Tibial nerve (tissue), 4 donors: ENCODE results near the gene GPRC5D. TPM values are rescaled to one million over a fixed set of nuclear protein-coding genes. Genes with fewer than 3 reads are reported as not detected.

Experiments used
- DNase-seq, 2 donors: peaks; one replicate each; pipeline ENCODE4 v3.0.0-alpha.2; 2019; ENCODE audit warnings: low spot score in 2 of 2
- H3K27ac ChIP-seq, 4 donors: fragments of 200-600 bp; sonication (generic) in 3 of 4; one replicate each; pipeline ENCODE4 v1.5.1; 2017 to 2019; ENCODE audit warnings: mild to moderate bottlenecking in 1 of 4
- H3K27me3 ChIP-seq, 2 donors: fragments of 200-600 bp; sonication (generic) in 1 of 2; one replicate each; pipeline versions ENCODE4 v1.5.1 to v1.6.0; 2017 to 2019
- H3K36me3 ChIP-seq, 3 donors: fragments of 200-600 bp; sonication (generic); one replicate each; pipeline ENCODE4 v1.5.1; 2018 to 2019
- H3K4me1 ChIP-seq, 4 donors: fragments of 200-600 bp; sonication (generic) in 3 of 4; one replicate each; pipeline ENCODE4 v1.5.1; 2017 to 2019
- H3K4me3 ChIP-seq, 4 donors: fragments of 200-600 bp; sonication (generic) in 3 of 4; one replicate each; pipeline ENCODE4 v1.5.1; 2017 to 2019; ENCODE audit warnings: mild to moderate bottlenecking in 1 of 4, moderate library complexity in 1 of 4
- H3K9me3 ChIP-seq, 4 donors: fragments of 200-600 bp; sonication (generic) in 3 of 4; one replicate each; pipeline ENCODE4 v1.5.1; 2017 to 2019
- EP300 ChIP-seq, 2 donors: sonication (generic); formaldehyde crosslinking; IDR thresholded peaks; one replicate each; pipeline ENCODE4 v1.6.1; 2017; ENCODE audit warnings: antibody characterized with exemption in 2 of 2, mild to moderate bottlenecking in 1 of 2
- POLR2A ChIP-seq, 2 donors: fragments of 450-650 bp; IDR thresholded peaks; one replicate each; pipeline ENCODE4 v1.6.1; 2017; ENCODE audit warnings: antibody characterized with exemption in 2 of 2, mild to moderate bottlenecking in 2 of 2, moderate library complexity in 2 of 2
- WGBS, 2 donors: methylation state at CpG; one replicate each; pipeline ENCODE4 v1.1.5; 2018; 5-methylcytosine and 5-hydroxymethylcytosine counted together
- total RNA-seq, 4 donors: library from RNA; depleted of rRNA; stranded (reverse); fragments of >200 nt; gene quantifications; one replicate each; pipeline ENCODE4 v1.1.0, GENCODE V29; 2016
- TF ChIP-seq, protein P1 (sequence below), 5 experiments: fragments of 200-600 bp in 3 of 5; fragments of 450-650 bp in 2 of 5; sonication (generic) in 3 of 5; IDR thresholded peaks; one replicate each; pipeline ENCODE4 v1.5.1; 2016 to 2019; ENCODE audit warnings: antibody characterized with exemption in 5 of 5, mild to moderate bottlenecking in 3 of 5, moderate library complexity in 2 of 5

The GPRC5D gene
- total RNA-seq, 4 donors from 2014 or later, result not detected

DNA sequence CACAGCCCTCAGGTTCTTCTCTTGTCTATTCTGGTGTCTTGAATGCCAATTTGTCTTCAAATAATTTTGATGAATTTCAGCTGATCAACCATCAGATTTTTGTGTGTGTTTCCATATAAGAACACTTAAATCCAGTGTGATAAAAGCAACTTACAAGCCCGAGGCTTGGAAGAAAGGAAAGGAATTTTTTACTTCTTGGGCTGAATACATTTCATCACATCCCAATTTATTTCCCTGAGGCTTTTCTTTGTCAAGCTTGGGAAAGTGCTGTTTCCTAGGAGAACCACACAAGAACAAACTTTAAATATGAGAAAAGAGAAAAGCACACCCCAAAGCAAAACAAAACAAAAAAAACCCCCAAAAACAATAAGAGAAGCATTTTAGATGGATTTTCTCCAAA is 26.6 kb downstream of the GPRC5D start:
- Histone ChIP-seq H3K4me3 (no peak overlapping the region), H3K36me3 (no peaks in the 10 kb centered on the region), H3K9me3 (peaks cover 0 to 7% (median 0%) of the 10 kb centered on the region in 4 donors), H3K4me1 (peaks cover 0 to 11% (median 0%) of the 10 kb centered on the region in 4 donors), H3K27me3 (no peaks in the 10 kb centered on the region), H3K27ac (peak overlapping the region in 2 of 4 donors; percentile 50 to 66)
- no peak for DNase-seq
- 20% methylated on average over 1 of the region's 1 CpG for WGBS, 2 donors
- TF ChIP-seq, protein P1, sequence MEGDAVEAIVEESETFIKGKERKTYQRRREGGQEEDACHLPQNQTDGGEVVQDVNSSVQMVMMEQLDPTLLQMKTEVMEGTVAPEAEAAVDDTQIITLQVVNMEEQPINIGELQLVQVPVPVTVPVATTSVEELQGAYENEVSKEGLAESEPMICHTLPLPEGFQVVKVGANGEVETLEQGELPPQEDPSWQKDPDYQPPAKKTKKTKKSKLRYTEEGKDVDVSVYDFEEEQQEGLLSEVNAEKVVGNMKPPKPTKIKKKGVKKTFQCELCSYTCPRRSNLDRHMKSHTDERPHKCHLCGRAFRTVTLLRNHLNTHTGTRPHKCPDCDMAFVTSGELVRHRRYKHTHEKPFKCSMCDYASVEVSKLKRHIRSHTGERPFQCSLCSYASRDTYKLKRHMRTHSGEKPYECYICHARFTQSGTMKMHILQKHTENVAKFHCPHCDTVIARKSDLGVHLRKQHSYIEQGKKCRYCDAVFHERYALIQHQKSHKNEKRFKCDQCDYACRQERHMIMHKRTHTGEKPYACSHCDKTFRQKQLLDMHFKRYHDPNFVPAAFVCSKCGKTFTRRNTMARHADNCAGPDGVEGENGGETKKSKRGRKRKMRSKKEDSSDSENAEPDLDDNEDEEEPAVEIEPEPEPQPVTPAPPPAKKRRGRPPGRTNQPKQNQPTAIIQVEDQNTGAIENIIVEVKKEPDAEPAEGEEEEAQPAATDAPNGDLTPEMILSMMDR (IDR thresholded peaks at IDR 0.05), result no peak
- TF ChIP-seq POLR2A (IDR thresholded peaks at IDR 0.05) (no peak), EP300 (IDR thresholded peaks at IDR 0.05) (no peak)

DNA sequence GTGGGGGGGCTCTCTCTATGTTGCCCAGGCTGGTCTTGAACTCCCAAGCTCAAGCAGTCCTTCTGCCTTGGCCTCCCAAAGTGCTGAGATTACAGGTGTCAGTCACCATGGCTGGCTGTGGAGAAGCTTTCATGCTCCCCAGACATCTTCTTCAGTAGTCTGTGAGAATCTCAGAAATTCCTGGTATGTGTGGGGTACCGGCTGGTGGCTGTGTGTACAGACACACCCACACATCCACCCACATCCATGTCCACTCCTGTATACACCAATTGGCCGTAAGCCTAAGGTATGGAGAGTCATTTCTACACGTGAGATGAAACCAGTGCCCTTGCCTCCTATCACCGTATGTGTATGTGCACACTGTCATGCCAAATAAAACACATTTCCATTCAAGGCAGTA is 27.8 kb downstream of the GPRC5D start:
- H3K27me3 ChIP-seq, result no peaks in the 10 kb centered on the region
- no peak overlapping the region for H3K4me3 ChIP-seq
- H3K9me3 ChIP-seq, result peaks cover 0 to 7% (median 0%) of the 10 kb centered on the region in 4 donors
- TF ChIP-seq EP300 (IDR thresholded peaks at IDR 0.05) (no peak), POLR2A (IDR thresholded peaks at IDR 0.05) (no peak)
- TF ChIP-seq, protein P1 (IDR thresholded peaks at IDR 0.05), result no peak
- no peak overlapping the region for H3K27ac ChIP-seq
- no peaks in the 10 kb centered on the region for H3K36me3 ChIP-seq
- no peak for DNase-seq
- H3K4me1 ChIP-seq, result peaks cover 0 to 11% (median 0%) of the 10 kb centered on the region in 4 donors
- 67 to 75% methylated on average over 4 of the region's 4 CpGs for WGBS, 2 donors

DNA sequence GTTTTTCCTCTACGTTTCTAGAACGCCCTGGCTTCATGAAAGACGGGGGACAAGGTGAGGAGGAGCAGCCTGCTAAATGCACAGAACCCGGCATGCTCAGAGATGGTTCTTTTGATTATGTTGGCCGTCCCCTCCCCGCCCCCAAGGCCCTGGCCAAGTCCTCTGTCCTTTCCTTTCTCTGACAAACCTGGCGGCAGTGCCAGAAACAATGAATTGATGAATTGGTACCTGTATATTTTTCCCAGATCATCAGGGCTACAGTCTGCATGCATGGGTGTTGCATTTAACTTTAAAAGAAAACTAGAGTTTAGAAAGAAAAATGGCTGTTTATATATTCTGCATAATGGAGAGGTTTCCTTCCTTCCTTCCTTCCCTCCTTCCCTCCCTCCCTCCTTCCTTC is 29.0 kb downstream of the GPRC5D start:
- TF ChIP-seq, protein P1 (IDR thresholded peaks at IDR 0.05), result no peak
- TF ChIP-seq POLR2A (IDR thresholded peaks at IDR 0.05) (no peak), EP300 (IDR thresholded peaks at IDR 0.05) (no peak)

DNA sequence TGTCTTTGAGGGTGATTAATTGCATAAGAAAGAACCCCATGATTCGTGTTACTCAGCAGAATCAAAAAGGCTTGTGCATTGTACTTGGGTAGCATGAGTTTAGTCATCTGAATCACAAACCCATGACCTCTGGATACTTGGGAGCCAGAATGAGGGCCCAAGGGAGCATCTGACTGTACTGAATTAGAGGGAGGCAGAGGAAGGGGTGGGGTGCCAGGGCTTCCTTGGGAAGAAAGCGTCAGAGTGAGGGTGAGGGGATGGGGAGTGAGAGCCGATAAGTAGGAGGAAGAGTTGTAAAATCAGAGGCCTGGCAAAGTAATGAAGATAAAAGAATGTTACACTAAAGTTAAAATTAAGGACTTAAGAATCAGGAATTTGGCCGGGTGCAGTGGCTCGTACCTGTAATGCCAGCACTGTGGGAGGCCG is 29.8 kb downstream of the GPRC5D start:
- peaks cover 0 to 17% (median 0%) of the 10 kb centered on the region in 4 donors for H3K4me1 ChIP-seq
- H3K9me3 ChIP-seq, result peaks cover 0 to under 1% (median 0%) of the 10 kb centered on the region in 4 donors
- no peaks in the 10 kb centered on the region for H3K27me3 ChIP-seq
- no peak overlapping the region for H3K4me3 ChIP-seq
- no peaks in the 10 kb centered on the region for H3K36me3 ChIP-seq
- peak in 1 of 2 donors; percentile 60 for DNase-seq
- WGBS, 2 donors, result 39 to 55% methylated on average over 6 of the region's 6 CpGs
- H3K27ac ChIP-seq, result peak overlapping the region in 2 of 4 donors; percentile 15 to 37
- TF ChIP-seq, protein P1 (IDR thresholded peaks at IDR 0.05), result no peak
- TF ChIP-seq EP300 (IDR thresholded peaks at IDR 0.05) (peak in 1 of 2 donors; percentile 74), POLR2A (IDR thresholded peaks at IDR 0.05) (no peak)

More for the DNA sequence above, 29.0 kb downstream of the GPRC5D start:
- Histone ChIP-seq H3K4me1 (peaks cover 0 to 11% (median 0%) of the 10 kb centered on the region in 4 donors), H3K4me3 (no peak overlapping the region), H3K9me3 (peaks cover 0 to 7% (median 0%) of the 10 kb centered on the region in 4 donors), H3K36me3 (no peaks in the 10 kb centered on the region), H3K27ac (no peak overlapping the region), H3K27me3 (no peaks in the 10 kb centered on the region)
- DNase-seq, result no peak
- WGBS, 2 donors, result 87 to 90% methylated on average over 7 of the region's 7 CpGs

DNA sequence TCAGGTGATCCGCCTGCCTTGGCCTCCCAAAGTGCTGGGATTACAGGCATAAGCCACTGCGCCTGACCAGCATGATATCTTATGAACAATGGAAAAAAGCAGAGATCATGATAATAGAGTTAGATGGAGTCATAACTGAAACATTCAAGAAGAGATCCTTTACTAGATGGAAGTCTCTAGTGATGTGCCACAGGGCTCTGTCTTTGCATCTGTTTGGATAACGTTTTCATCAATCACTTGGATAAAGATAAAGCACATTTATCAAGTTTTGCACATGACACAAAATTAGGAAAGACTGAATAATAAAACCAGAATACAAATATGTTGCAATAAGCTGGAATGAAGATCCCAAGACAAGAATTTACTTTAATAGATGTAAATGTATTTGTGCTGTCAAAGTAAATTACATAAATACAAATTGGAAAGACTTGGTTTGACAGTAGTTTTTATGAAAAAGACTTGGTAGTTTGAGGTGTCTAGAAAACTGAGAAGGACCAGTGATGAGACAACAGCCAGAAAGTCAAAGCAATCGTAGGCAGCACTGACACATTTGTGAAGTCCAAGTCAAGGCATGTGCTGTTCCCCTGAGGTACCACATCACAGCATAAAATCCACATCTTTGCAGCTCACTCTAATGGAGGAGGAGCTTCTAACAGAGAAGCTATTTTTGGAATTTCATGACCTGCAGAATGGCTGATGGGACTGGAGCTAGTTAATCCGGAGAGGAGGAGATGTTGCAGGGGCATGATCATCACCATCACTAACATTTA is 32.1 kb downstream of the GPRC5D start:
- DNase-seq, result no peak
- 77 to 78% methylated on average over 5 of the region's 5 CpGs for WGBS, 2 donors
- no peak overlapping the region for H3K4me3 ChIP-seq
- TF ChIP-seq, protein P1 (IDR thresholded peaks at IDR 0.05), result no peak
- H3K4me1 ChIP-seq, result peaks cover 0 to 21% (median 6%) of the 10 kb centered on the region in 4 donors
- H3K27ac ChIP-seq, result no peak overlapping the region
- H3K9me3 ChIP-seq, result no peaks in the 10 kb centered on the region
- no peaks in the 10 kb centered on the region for H3K27me3 ChIP-seq
- no peaks in the 10 kb centered on the region for H3K36me3 ChIP-seq
